Epithelial cell of proximal tubule (primary cell): ENCODE measurements around the gene ANKS4B. TPM values are rescaled to one million over a fixed set of nuclear protein-coding genes. Genes with fewer than 3 reads are reported as not detected.

Source experiments
- DNase-seq: peaks from one replicate; pipeline ENCODE4 v3.0.0-alpha.2; 2011; ENCODE audit warnings: low read depth
- H3K4me3 ChIP-seq: 2 replicates; pipeline ENCODE4 v1.5.1; 2011; ENCODE audit warnings: low read depth, mild to moderate bottlenecking, low read length
- total RNA-seq: library from RNA; depleted of rRNA; stranded (reverse); fragments of >200 nt; gene quantifications from 2 replicates; pipeline ENCODE4 v1.2.3, GENCODE V29; 2015
- TF ChIP-seq, protein P1 (sequence below): conservative IDR thresholded peaks from 2 replicates; pipeline ENCODE4 v1.5.1; 2012; ENCODE audit warnings: low read depth, mild to moderate bottlenecking, low read length

Gene ANKS4B
- total RNA-seq, 1 donor from 2014 or later = not detected

DNA sequence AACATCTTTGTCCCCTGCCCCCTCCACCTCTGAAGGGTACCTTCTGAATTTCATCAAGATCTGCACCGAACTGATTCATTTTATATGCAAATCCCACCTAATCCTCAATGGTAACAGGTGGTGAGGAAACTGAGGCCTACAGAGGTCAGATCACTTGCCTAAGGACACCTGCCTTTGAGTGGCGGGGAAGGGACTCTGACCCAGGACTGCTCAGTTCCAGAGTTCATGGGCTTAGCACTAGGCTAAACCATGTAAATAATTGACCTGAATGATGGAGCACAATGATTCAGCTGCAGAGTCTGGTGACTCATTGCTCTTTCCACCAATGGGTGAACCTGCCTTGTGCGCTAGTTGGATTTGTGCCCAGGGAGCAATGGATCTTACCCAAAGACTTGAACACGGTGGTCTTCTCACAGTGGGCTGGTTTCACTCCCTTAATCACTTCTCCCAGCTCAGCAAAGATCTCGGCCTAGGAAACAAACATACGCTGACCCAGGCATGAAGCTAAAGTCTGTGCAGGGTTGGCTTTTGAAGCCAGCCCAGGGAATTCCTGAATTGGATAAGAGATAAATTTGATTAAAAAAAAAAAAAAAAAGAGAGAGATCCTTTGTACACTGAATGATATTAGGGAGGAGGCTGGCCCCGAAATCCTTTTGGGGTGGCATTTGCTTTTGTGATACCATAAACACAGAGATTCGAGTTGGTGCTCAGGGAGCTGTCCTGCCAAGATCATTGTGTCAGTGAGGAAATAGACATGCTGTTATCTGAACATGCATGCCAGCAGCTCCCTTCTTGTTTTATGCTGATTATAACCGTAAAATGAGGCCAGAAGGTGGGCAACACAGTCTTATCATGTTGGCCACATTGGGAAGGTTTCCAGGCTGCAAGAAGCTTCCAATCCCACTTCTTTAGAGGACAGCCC, 27.6 kb downstream of the ANKS4B start:
- peak; percentile 97 for DNase-seq
- H3K4me3 ChIP-seq = no peak overlapping the region
- TF ChIP-seq, protein P1, sequence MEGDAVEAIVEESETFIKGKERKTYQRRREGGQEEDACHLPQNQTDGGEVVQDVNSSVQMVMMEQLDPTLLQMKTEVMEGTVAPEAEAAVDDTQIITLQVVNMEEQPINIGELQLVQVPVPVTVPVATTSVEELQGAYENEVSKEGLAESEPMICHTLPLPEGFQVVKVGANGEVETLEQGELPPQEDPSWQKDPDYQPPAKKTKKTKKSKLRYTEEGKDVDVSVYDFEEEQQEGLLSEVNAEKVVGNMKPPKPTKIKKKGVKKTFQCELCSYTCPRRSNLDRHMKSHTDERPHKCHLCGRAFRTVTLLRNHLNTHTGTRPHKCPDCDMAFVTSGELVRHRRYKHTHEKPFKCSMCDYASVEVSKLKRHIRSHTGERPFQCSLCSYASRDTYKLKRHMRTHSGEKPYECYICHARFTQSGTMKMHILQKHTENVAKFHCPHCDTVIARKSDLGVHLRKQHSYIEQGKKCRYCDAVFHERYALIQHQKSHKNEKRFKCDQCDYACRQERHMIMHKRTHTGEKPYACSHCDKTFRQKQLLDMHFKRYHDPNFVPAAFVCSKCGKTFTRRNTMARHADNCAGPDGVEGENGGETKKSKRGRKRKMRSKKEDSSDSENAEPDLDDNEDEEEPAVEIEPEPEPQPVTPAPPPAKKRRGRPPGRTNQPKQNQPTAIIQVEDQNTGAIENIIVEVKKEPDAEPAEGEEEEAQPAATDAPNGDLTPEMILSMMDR = no peak

DNA sequence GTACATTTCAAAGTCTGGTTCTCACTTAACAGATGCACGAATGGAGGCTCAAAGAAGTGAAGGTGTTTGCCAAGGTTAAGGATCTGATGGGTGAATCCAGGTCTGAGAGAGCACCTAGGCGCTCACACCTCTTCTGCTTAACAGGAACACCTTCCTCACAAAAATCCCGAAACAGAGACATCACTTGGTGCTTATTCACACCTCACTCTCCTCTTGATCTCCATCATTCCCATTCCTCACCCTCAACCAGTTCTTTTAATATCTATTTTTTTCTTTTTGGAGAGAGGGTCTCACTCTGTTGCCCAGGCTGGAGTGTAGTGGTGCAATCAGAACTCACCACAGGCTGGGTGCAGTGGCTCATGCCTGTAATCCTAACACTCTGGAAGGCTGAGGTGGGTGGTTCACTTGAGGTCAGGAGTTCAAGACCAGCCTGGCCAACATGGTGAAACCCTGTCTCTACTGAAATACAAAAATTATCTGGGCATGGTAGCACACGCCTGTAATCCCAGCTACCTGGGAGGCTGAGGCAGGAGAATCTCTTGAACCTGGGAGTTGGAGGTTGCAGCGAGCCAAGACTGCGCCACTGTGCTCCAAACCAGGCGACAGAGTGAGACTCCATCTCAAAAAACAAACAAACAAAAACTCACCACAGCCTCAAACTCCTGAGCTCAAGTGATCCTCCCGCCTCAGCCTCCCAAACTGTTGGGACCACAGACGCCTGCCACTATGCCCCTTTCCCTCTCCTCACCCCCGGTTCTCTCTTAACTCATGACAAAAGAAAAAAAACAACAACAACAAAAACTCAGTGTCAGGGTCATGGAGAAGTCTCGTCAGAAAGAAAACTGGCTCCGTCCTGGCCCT, 29.5 kb downstream of the ANKS4B start:
- H3K4me3 ChIP-seq = no peak overlapping the region
- no peak for DNase-seq
- TF ChIP-seq, protein P1 = no peak

DNA sequence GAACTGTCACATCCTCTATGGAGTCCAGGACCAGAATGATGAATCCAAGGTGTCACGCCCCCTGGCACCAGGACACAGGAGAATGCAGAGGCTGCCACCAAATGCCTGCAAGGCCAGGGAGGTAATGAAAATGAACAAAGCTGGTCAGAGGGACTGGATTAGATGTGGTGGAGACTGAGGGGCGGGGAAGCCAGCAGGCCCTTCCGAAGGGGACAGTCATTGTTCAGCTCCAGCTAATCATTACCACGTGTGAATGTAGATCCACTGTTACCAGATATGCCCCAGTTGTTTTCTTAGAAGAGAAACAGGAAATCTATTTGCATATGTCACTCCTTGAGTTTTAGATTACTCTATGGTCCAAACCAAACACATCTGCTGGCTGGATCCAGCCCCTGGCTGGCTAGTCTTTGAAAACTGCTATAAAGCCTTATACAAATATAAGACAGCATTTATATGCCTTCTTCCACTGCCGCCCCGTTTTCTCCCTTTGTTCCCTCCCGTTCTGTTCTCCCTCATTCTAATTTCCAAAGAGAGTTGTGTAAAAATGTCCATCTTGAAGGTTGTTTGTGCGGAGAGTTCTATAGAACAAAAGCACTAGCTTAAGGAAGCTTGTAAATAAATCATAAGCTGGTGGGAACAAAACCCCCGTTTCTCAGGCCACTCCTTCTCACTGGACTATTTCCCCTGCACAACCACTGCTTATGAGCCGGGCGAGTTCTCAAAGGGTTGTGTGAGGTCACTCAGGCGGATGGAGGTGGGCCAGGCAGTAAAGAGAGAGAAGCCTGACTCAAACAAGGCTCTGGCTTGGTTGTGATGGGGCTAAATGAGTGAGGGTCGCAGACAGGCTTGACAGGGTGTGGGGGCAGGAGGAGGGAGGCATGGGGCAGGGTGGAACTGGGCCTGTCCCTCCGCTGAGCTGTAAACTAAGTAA, 30.4 kb downstream of the ANKS4B start:
- no peak overlapping the region for H3K4me3 ChIP-seq
- peak; percentile 49 for DNase-seq
- TF ChIP-seq, protein P1 = no peak

DNA sequence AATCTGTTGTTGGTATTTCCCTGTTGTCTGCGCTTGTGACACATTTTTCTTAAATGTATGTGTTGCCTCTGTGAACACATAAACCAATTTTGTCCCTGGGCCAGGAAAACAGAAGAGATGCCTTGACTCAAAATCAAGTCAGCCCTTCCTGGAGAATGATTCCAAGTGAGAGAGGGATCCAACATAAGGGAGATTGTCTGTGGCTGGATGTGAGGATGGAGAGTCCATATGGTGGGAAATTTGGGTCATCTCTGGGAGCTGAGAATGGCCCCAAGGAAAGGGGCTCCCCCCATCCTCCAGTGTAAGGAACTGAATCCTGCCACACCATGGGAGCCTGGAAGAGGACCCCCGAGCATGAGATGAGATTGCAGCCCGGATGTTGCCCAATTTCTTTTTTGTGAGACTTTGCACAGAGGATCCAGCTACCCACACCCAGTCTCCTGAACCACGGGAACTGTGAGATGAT, 31.1 kb downstream of the ANKS4B start:
- TF ChIP-seq, protein P1 = no peak
- DNase-seq = no peak
- no peak overlapping the region for H3K4me3 ChIP-seq

DNA sequence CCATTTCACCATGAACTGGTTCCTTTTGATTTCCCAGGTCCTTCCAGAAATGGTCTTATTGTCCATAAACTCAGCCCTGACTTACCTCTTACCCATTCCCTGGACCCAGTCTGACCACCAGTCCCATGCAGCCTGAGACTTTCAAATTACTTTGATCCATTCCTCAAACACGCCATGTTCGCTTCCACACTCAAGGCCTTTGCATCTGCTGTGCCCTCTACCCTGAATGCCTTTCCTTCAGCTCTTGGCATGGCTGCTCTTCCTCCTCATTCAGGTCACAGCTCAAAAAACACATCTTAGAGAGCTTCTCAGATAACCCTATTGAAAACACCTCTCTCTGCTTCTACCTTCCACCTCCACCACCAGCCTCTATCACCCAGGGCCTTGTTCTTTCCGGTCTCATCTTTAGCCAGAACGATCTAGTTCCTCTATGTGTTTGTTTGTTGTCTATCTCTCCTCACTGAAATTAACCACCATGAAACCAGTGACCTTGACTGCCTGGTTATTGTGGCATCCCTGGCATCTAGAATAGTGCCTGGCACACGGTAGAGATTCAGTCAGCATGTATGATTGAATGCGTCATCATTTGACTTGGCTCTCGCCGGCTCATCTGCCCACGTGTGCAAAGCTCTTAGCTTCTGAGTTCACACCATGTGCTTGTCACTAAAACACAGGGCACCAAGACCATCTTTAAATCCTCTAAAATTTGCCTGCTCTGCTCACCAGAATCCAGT, 31.8 kb downstream of the ANKS4B start:
- TF ChIP-seq, protein P1 = no peak
- DNase-seq = peak; percentile 95

More for the DNA sequence above, 31.8 kb downstream of the ANKS4B start:
- H3K4me3 ChIP-seq = no peak overlapping the region
